T-cell (primary cell): ENCODE data around the gene ZC3H12C. TPM values are rescaled to one million over a fixed set of nuclear protein-coding genes. Genes with fewer than 3 reads are reported as not detected.

Experiments used
- ATAC-seq, 4 experiments: fragments of 200-7000 bp in 3 of 4; fragments of 150-1000 bp in 1 of 4; cut with Tn5 transposase; replicated peaks in 1 of 4; 1 replicate in 3 of 4; 2 replicates in 1 of 4; pipeline ENCODE4 v1.10.0; 2021; ENCODE audit warnings: moderate library complexity in 3 of 4, mild to moderate bottlenecking in 2 of 4, moderate number of reproducible peaks in 1 of 4
- CTCF ChIA-PET, 2 donors: fragments of 300-600 bp; sonication (Branson Sonifier 250); formaldehyde crosslinking; loops; one replicate each; lab custom pipeline; 2022; ENCODE audit warnings: antibody characterized with exemption in 2 of 2; lab: Charles Lee
- POLR2A ChIA-PET, 2 donors: fragments of 300-600 bp; sonication (Branson Sonifier 250); formaldehyde crosslinking; loops; one replicate each; lab custom pipeline; 2022; ENCODE audit warnings: antibody characterized with exemption in 2 of 2; lab: Charles Lee
- DNase-seq, 35 experiments: peaks; one replicate each; pipeline versions ENCODE4 v3.0.0 to v3.0.0-alpha.2; 2013 to 2023
- H3K27ac ChIP-seq: one replicate; pipeline ENCODE4 v1.5.1; 2013; ENCODE audit warnings: low read length
- H3K27me3 ChIP-seq, 2 experiments: replicated peaks in 1 of 2; 1 replicate in 1 of 2; 2 replicates in 1 of 2; pipeline versions ENCODE4 v1.6.1 to v1.7.0; 2013; ENCODE audit warnings: low read length in 1 of 2, mixed read lengths in 1 of 2; ENCODE audit not compliant: control insufficient read depth in 2 of 2, insufficient read depth in 2 of 2; ENCODE audit errors: extremely low read depth in 1 of 2
- H3K36me3 ChIP-seq, 2 donors: 1 replicate in 1 of 2; 2 replicates in 1 of 2; pipeline versions ENCODE4 v1.6.1 to v1.7.0; 2013; ENCODE audit warnings: low read length in 1 of 2; ENCODE audit not compliant: control insufficient read depth in 2 of 2, insufficient read depth in 1 of 2; ENCODE audit errors: extremely low read depth in 1 of 2
- H3K4me1 ChIP-seq, 2 experiments: 1 replicate in 1 of 2; 2 replicates in 1 of 2; pipeline versions ENCODE4 v1.6.1 to v1.7.0; 2013; ENCODE audit warnings: low read length in 2 of 2, mixed read lengths in 1 of 2; ENCODE audit not compliant: insufficient read depth in 2 of 2, control insufficient read depth in 1 of 2; ENCODE audit errors: extremely low read depth in 1 of 2
- H3K4me3 ChIP-seq, 2 donors: 1 replicate in 1 of 2; 2 replicates in 1 of 2; pipeline versions ENCODE4 v1.5.1 to v1.7.0; 2013; ENCODE audit warnings: mild to moderate bottlenecking in 2 of 2, low read length in 1 of 2, moderate library complexity in 1 of 2; ENCODE audit not compliant: control insufficient read depth in 1 of 2; ENCODE audit errors: extremely low read depth in 1 of 2
- H3K9me3 ChIP-seq: 2 replicates; pipeline ENCODE4 v1.7.0; 2013
- H3K27ac Mint-ChIP-seq, 2 donors: one replicate each; pipeline ENCODE4 v1.8.0; 2020 to 2021; ENCODE audit warnings: mild to moderate bottlenecking in 2 of 2, mixed read lengths in 2 of 2
- H3K27me3 Mint-ChIP-seq, 2 donors: one replicate each; pipeline ENCODE4 v1.8.0; 2021 to 2022; ENCODE audit warnings: mixed read lengths in 2 of 2
- H3K36me3 Mint-ChIP-seq: one replicate; pipeline ENCODE4 v1.8.0; 2021; ENCODE audit warnings: mixed read lengths
- H3K4me1 Mint-ChIP-seq, 3 donors: one replicate each; pipeline ENCODE4 v1.8.0; 2020 to 2022; ENCODE audit warnings: mixed read lengths in 3 of 3, mild to moderate bottlenecking in 1 of 3
- H3K4me3 Mint-ChIP-seq, 3 donors: one replicate each; pipeline ENCODE4 v1.8.0; 2020 to 2022; ENCODE audit warnings: mild to moderate bottlenecking in 3 of 3, mixed read lengths in 3 of 3, moderate library complexity in 3 of 3
- H3K9me3 Mint-ChIP-seq, 3 donors: one replicate each; pipeline ENCODE4 v1.8.0; 2020 to 2022; ENCODE audit warnings: mixed read lengths in 3 of 3
- WGBS: methylation state at CpG from one replicate; pipeline ENCODE4 v1.1.5; 2013; ENCODE audit warnings: missing lambda C conversion rate; ENCODE audit not compliant: insufficient coverage; 5-methylcytosine and 5-hydroxymethylcytosine counted together
- total RNA-seq, 35 experiments: library from RNA in 6 of 35; stranded (reverse) in 6 of 35; fragments of 120-200 nt in 1 of 35; gene quantifications; one replicate each; pipeline versions ENCODE4 v1.2.1 to v1.2.4 and lab custom pipeline; 2013 to 2026

The ZC3H12C gene
- total RNA-seq, 5 donors from 2014 or later (not counting 1 experiment from before 2014, with no cell fraction given): 0.10 to 0.23 (median 0.14) TPM

- Histone ChIP-seq H3K4me3 (no peak overlapping the region), H3K36me3 (no peaks in the 10 kb centered on the region), H3K27ac (no peak overlapping the region), H3K9me3 (no peaks in the 10 kb centered on the region), H3K27me3 (peaks cover 0 to 2% of the 10 kb centered on the region in 2 experiments), H3K4me1 (no peaks in the 10 kb centered on the region)
- WGBS: 100% methylated on average over 1 of the region's 5 CpGs
- CTCF ChIA-PET: interaction anchor here in 1 of 2 donors (0.5 kb wide), 1 partner anchor 10 kb away, joined by 7 read pairs; no protein-coding TSS in a partner anchor
- Mint-ChIP-seq H3K36me3 (no peaks in the 10 kb centered on the region), H3K4me3 (no peak overlapping the region), H3K27ac (no peak overlapping the region), H3K9me3 (no peaks in the 10 kb centered on the region), H3K27me3 (peaks cover 0 to 1% of the 10 kb centered on the region in 2 donors), H3K4me1 (peaks cover 13% of the 10 kb centered on the region in 3 donors)
- DNase-seq (no peak), ATAC-seq (no peak)
- POLR2A ChIA-PET: no interaction called here
These were observed 103.1 kb downstream of the ZC3H12C start for GRCh38 chr11:110196241-110196754.

GRCh38 chr11:110196884-110197420 lies 103.8 kb downstream of the ZC3H12C start:
- ATAC-seq (no peak), DNase-seq (no peak)
- Histone ChIP-seq H3K4me1 (no peaks in the 10 kb centered on the region), H3K27ac (no peak overlapping the region), H3K36me3 (no peaks in the 10 kb centered on the region), H3K4me3 (no peak overlapping the region), H3K27me3 (peaks cover 0 to 4% of the 10 kb centered on the region in 2 experiments), H3K9me3 (no peaks in the 10 kb centered on the region)
- H3K27ac Mint-ChIP-seq: no peak overlapping the region
- no peaks in the 10 kb centered on the region for H3K36me3 Mint-ChIP-seq
- POLR2A ChIA-PET: no interaction called here
- no peak overlapping the region for H3K4me3 Mint-ChIP-seq
- CTCF ChIA-PET: interaction anchor here (0.6 to 1.2 kb wide), 4 partner anchors 171 to 1010 kb away, joined by 3 to 4 read pairs (median 4); no protein-coding TSS in a partner anchor
- peaks cover 0 to 1% of the 10 kb centered on the region in 2 donors for H3K27me3 Mint-ChIP-seq
- no peaks in the 10 kb centered on the region for H3K9me3 Mint-ChIP-seq
- peaks cover 10 to 11% (median 11%) of the 10 kb centered on the region in 3 donors for H3K4me1 Mint-ChIP-seq
- 36% methylated on average over 2 of the region's 9 CpGs for WGBS

- no peaks in the 10 kb centered on the region for H3K9me3 Mint-ChIP-seq
- no peaks in the 10 kb centered on the region for H3K4me1 ChIP-seq
- ChIA-PET CTCF (interaction anchor here (0.5 to 8.0 kb wide), 16 partner anchors 10 to 282 kb away, joined by 3 to 119 read pairs (median 4); partner anchors contain the start of gene FDX1 (in 1 of the 2)), POLR2A (no interaction called here)
- no peak overlapping the region for H3K4me3 Mint-ChIP-seq
- H3K4me3 ChIP-seq: no peak overlapping the region
- ATAC-seq (no peak), DNase-seq (no peak)
- no peak overlapping the region for H3K27ac Mint-ChIP-seq
- H3K9me3 ChIP-seq: no peaks in the 10 kb centered on the region
- no peak overlapping the region for H3K27ac ChIP-seq
- no peaks in the 10 kb centered on the region for H3K36me3 ChIP-seq
- peaks cover 0 to 1% of the 10 kb centered on the region in 2 donors for H3K27me3 Mint-ChIP-seq
- 97% methylated on average over 5 of the region's 9 CpGs for WGBS
- peaks cover 0 to 8% of the 10 kb centered on the region in 2 experiments for H3K27me3 ChIP-seq
- H3K36me3 Mint-ChIP-seq: no peaks in the 10 kb centered on the region
- no peaks in the 10 kb centered on the region for H3K4me1 Mint-ChIP-seq
These were observed 105.0 kb downstream of the ZC3H12C start for GRCh38 chr11:110198031-110198729.

GRCh38 chr11:110199184-110199981 lies 106.2 kb downstream of the ZC3H12C start:
- Mint-ChIP-seq H3K9me3 (no peaks in the 10 kb centered on the region), H3K4me1 (no peaks in the 10 kb centered on the region), H3K27me3 (peaks cover 0 to 5% of the 10 kb centered on the region in 2 donors), H3K27ac (no peak overlapping the region), H3K4me3 (no peak overlapping the region), H3K36me3 (no peaks in the 10 kb centered on the region)
- no peaks in the 10 kb centered on the region for H3K36me3 ChIP-seq
- POLR2A ChIA-PET: no interaction called here
- CTCF ChIA-PET: interaction anchor here (0.6 to 8.0 kb wide), 10 partner anchors 47 to 993 kb away, joined by 3 to 119 read pairs (median 5); partner anchors contain the start of gene FDX1 (in 1 of the 2)
- no peak for ATAC-seq
- peaks cover 0 to 8% of the 10 kb centered on the region in 2 experiments for H3K27me3 ChIP-seq
- DNase-seq: no peak
- H3K27ac ChIP-seq: no peak overlapping the region
- H3K9me3 ChIP-seq: no peaks in the 10 kb centered on the region
- no CpG with 5 or more reads among the region's 4 CpGs for WGBS
- H3K4me1 ChIP-seq: no peaks in the 10 kb centered on the region
- no peak overlapping the region for H3K4me3 ChIP-seq

- Histone ChIP-seq H3K4me3 (no peak overlapping the region), H3K4me1 (no peaks in the 10 kb centered on the region), H3K27me3 (peaks cover 0 to 8% of the 10 kb centered on the region in 2 experiments), H3K9me3 (no peaks in the 10 kb centered on the region), H3K36me3 (no peaks in the 10 kb centered on the region), H3K27ac (no peak overlapping the region)
- Mint-ChIP-seq H3K36me3 (no peaks in the 10 kb centered on the region), H3K4me3 (no peak overlapping the region), H3K4me1 (no peaks in the 10 kb centered on the region), H3K27ac (no peak overlapping the region), H3K9me3 (no peaks in the 10 kb centered on the region), H3K27me3 (peaks cover 0 to 3% of the 10 kb centered on the region in 2 donors)
- CTCF ChIA-PET: interaction anchor here (0.7 to 8.0 kb wide), 11 partner anchors 44 to 1030 kb away, joined by 4 to 119 read pairs (median 10); partner anchors contain the start of gene FDX1 (in 1 of the 2)
- DNase-seq (no peak), ATAC-seq (no peak)
- 73% methylated on average over 3 of the region's 6 CpGs for whole genome bisulfite sequencing
- POLR2A ChIA-PET: no interaction called here
These were observed 107.0 kb downstream of the ZC3H12C start for GRCh38 chr11:110200241-110200640.

GRCh38 chr11:110200836-110201235 lies 107.6 kb downstream of the ZC3H12C start:
- ATAC-seq (no peak), DNase-seq (no peak)
- WGBS: 92% methylated on average over 4 of the region's 10 CpGs
- no peaks in the 10 kb centered on the region for H3K4me1 ChIP-seq
- H3K4me3 Mint-ChIP-seq: no peak overlapping the region
- no peaks in the 10 kb centered on the region for H3K9me3 Mint-ChIP-seq
- H3K27ac Mint-ChIP-seq: no peak overlapping the region
- H3K36me3 ChIP-seq: no peaks in the 10 kb centered on the region
- no peaks in the 10 kb centered on the region for H3K36me3 Mint-ChIP-seq
- ChIA-PET POLR2A (no interaction called here), CTCF (interaction anchor here (0.5 to 8.0 kb wide), 39 partner anchors 8 to 1364 kb away, joined by 3 to 119 read pairs (median 5); partner anchors contain the start of gene FDX1 (in 1 of the 2))
- H3K27me3 ChIP-seq: peaks cover 0 to 8% of the 10 kb centered on the region in 2 experiments
- no peaks in the 10 kb centered on the region for H3K4me1 Mint-ChIP-seq
- no peak overlapping the region for H3K27ac ChIP-seq
- no peak overlapping the region for H3K4me3 ChIP-seq
- H3K9me3 ChIP-seq: no peaks in the 10 kb centered on the region
- peaks cover 0 to 3% of the 10 kb centered on the region in 2 donors for H3K27me3 Mint-ChIP-seq
